Measurements from ENCODE around the gene LAP3.

The LAP3 gene

DNA sequence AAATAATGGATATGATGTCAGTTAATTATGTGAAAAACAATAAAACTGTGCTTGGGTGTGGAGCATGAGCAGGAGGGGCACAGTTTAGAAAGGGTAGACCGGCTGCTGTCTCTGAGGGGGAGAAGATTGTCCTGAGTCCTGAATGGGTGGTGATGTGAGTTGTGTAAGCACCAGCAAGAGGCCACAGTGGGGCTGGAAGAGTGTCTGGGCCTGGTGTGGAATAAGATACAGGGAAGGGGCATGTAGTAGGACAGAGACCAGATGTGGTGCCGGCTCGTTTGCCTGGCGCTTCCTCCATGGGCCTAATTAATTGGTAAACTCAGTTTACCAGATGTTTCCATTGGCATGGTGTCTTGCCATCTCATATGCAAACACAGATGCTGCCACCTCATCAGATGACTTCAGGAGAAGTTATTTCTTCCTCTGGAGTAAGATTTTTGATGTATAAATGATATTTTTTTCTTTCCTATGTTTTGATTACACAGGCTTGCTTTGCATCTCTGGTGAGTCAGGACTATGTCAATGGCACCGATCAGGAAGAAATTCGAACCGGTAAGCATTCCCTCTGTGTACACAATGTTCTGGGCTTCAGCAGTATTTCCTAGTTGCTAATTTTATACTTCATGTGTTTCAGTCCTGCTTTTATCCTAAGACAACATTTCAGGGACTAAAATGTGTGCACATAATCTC is 42.6 kb downstream of the LAP3 start:
- no peak for DNase-seq

DNA sequence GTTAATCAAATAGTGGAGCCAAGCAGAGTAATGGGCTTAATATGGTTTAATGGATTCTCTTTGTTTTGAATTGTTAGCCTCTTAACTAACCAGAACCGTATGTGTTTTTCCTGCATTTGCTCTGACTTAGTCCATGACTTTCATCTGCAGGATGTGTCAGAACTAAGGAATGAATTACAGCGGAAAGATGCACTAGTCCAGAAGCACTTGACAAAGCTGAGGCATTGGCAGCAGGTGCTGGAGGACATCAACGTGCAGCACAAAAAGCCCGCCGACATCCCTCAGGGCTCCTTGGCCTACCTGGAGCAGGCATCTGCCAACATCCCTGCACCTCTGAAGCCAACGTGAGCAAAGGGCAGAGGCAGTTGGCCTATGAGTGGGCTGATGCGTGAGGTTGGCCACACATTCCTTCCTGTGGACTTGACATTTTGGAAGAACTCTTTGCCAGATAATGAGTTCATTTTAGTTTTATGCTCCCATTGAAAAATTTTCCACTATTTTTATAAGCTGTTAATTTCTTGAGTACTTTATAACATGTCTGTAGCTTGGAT is 46.5 kb downstream of the LAP3 start:
- no peak for DNase-seq

DNA sequence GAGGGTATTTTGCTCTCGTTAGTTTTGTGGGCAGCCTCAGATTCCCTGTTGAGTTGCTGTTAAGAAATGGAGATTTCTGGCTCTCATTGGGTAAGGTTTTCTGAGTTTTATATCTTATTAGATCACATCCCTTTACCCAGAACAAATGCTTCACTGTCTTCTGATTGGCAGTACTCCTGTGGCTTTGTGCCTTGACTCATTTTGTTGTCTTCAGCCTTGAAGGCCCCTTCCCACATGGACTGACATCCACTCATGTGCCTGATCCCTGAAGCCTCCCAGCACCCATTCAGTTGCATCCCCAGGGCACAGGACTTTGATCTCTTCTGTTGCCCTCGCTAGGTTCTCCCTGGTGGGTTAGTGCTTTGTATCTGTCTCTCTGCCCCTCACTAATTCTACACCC is 47.8 kb downstream of the LAP3 start:
- DNase-seq, result no peak

DNA sequence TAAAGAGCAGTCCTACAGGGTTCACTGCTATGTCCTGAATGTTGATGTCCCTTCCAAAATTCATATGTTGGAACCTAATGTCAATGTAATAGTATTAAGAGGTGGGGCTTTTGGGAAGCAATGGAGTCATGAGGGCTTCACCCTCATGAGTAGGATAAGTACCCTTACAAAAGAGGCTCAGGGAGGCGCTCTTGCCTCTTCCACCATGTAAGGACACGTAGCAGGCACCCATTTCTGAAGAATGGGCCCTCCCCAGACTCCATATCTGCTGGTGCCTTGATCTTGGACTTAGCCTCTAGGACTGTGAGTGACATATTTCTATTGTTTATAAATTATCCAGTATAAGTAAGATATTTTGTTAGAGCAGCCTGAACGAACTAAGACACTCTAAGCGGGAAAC is 53.2 kb downstream of the LAP3 start:
- DNase-seq, result no peak

DNA sequence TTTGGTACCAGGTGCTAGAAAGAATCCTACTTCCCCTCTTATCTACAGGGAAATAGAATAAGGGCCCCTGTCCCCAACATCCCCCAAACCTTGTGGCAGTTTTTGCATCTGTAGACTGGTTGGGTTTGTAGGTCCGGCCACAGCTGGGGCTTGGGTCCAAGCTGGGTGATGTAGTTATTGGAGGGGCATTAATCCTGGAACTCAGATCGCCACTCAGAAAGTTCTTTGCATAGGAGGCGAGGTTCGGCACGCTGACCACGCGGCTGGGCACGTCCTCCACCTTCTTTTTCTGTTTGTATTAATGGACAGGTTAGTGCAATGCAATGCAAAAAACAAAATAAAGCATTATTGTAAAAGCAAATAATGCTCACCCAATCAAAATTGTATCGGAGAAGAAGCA is 56.6 kb downstream of the LAP3 start:
- DNase-seq, result no peak

DNA sequence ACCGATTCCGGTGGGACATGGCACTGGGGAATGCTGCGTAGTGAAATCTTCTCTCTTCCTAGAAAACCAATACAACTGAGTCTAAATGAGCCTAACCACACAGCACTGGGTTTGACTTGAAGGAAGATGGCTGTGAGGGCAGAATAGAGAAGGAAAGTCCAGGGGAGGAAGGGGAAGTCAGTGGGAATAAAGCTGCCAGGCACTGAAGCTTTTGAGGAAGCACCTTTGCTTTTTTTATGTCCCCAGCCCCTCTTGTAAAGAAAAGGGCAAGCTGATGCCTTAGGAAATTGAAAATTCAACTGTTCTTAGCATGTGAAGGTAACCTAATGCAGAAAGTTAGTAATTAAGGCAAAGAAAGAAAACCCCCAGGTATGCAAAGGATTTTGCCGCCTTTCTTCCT is 58.1 kb downstream of the LAP3 start:
- DNase-seq, result no peak

DNA sequence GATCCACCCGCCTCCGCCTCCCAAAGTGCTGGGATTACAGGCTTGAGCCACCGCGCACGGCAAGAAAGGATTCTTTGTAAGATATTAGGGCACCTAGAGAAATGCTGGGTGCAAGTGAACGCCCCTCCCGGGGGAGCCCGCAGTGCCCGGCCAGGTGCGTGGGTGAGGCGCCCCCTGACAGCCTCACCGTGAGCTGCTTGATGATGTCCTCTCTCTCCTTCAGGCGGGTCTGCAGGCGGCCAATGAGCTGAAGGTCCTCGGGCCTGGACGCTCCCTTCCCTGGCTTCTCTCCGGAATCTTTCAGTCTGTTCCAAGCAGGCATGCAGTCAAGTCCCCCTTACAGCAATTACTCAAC is 59.3 kb downstream of the LAP3 start:
- no peak for DNase-seq

DNA sequence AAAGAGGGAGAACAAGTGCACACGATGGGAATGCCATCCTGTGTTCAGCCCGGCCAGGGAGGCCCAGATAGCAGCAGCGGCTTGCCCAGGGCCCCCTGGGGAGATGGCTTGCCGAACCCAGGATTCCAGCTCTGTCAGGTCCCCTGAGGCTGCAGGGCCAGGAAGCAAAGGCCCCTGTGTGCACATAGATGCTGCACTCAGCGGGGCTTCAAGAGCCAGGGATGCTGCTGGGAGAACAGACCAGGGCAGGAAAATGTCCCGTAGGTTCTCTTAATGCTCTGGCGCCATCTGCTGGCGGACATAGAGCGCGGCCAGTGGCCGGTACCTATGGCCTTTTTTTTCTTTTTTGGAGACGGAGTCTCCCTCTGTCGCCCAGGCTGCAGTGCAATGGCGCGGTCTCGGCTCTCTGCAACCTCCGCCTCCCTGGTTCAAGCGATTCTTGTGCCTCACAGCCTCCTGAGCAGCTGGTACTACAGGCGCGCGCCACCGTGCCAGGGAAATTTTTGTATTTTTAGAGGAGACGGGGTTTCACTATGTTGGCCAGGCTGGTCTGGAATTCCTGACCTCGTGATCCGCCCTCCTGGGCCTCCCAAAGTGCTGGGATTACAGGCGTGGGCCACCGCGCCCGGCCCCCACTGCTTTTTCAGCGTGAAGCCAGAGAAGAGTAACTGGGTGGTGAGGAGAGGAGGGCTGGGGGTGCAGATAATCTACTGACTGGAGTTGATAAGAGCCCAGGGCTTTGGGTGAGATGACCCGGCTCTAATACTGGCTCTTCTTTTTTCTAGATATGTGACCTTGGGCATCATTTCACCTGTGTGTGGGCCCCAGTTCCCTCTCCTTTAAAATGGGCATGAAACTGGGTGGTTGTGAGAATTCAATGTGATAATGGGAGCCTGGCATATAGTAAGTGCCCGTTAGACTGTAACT is 60.0 kb downstream of the LAP3 start:
- DNase-seq, result peak; percentile 51 to 69

DNA sequence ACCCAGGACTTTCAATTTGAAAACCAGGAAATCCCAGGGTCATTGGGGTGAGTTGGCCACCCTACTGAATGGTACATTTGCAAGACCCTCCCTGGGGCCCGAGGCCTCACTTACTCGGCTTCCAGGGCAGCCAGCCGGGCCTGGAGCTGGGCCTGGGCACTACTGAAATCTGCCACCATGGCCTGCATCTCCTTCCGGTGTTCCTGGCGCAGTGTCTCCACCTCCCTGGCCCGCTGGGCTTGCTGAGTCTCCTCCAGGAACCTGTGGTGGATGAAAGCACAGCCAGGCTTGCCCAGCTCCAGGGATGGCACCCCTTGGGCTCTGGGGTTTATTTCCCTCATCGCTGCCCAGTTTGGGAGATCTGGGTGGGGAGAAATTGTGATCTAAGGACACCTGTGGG is 62.1 kb downstream of the LAP3 start:
- no peak for DNase-seq

DNA sequence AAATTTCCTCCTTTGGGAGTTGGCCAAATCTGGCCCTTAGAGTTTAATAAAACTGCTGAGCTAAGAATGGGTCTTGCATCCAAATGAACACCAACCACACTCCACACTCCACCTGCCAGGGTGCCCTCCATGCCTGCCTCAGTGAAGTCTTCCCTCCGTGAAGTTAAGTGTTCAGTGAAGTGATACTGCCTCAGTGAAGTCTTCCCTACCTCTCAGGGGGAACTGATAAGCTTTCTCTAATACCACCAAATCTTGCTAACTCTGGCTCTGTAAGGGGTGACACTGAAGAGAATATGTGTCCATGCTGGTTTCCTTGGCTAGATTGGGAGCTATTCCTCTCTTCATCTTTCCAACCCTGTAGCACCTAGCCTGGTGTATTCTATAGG is 65.4 kb downstream of the LAP3 start:
- no peak for DNase-seq

DNA sequence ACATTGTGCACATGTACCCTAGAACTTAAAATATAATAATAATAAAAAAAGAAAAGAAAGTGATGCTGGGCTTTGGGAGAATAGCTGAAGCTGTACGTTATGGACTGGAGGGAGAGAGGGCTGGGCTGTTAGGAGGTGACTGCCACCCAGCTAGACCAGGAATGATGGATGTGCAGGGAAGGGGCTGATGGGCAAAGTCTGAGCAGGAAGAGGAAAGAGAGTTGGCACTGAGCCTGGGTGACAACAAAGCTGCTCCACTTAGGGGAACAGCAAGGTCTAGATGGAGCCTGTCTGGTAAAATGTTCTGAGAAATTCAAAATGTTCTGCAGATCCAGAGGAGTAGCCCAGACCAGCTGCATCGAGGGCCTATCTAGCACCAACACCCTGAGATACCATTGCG is 69.7 kb downstream of the LAP3 start:
- no peak for DNase-seq

DNA sequence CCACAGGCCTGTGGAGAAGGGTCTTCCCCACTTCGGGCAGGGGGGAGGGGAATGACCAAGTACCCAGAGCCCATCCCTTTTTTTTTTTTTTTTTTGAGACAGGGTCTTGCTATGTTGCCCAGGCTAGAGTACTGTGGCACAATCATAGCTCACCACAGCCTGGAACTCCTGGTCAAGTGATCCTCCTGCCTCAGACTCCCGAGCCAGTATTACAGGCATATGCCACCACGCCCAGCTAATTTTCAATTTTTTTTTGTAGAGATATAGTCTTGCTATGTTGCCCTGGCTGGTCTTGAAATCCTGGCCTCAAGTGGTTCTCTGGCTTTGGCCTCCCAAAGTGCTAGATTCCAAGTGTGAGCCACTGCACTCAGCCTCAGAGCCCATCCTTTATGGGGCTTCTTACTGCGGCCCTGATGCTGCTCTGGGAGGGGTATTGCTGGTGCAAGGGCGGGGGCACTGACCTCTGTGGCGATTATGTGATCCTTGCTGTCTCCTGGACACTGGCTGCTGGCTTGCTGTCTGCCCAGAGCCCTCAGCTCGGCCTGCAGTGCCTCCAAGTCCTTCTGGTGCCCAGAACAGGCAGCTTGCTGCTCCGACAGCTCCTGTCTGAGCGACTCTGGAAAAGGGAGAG is 70.3 kb downstream of the LAP3 start:
- no peak for DNase-seq

DNA sequence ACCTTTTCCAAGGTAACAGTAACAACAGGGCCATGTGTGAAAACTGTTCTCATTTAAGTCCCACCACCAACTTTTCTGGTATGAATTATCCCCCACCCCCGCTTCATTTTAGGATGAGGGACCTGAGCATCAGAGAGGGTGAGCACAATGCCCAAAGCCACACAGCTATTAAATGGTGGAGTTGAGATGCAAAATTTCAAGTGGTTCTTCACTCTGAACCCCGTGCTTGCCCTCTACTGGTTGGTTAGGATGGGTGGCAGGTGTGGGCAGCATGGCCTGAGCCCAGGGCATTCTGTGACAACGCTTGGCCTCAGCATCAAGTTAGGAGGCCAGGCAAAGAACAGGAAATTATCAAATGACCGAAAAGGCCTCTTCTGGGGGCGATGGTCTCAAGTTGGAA is 70.9 kb downstream of the LAP3 start:
- DNase-seq, result no peak

DNA sequence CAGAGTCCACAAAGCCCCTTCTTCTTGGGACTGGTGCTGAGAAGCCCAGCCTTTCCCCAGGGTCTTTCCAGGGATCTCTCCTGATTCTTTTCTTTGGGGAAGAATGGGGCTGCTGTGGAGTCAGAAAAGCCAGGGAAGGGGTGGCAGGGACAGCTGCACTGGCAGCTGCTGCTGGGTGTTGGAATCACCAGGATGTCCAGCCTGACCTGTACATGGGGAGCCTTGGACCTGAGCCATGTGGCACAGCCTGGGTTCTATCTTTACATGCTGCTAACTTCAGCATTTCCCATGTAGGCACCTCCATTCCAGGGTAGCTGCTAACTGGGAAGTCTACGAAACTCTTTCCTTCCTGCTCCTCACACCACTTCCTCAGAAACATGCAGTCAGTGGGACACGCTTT is 73.4 kb downstream of the LAP3 start:
- DNase-seq, result no peak

DNA sequence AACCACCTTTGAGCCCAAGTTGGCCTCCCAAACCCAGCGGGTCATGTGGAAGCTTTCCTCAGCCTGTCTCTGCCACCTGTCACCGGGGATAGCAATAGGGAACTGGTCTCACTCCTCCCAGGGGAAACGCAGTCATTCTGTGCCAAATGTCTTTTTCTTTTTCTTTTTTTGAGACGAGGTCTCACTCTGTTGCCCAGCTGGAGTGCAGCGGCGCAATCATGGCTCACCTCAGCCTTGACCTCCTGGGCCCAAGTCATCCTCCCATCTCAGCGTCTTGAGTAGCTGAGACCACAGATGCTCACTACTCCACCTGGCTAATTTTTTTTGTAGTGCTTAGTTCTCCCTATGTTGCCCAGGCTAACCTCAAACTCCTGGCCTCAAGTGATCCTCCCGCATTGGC is 77.7 kb downstream of the LAP3 start:
- no peak for DNase-seq

DNA sequence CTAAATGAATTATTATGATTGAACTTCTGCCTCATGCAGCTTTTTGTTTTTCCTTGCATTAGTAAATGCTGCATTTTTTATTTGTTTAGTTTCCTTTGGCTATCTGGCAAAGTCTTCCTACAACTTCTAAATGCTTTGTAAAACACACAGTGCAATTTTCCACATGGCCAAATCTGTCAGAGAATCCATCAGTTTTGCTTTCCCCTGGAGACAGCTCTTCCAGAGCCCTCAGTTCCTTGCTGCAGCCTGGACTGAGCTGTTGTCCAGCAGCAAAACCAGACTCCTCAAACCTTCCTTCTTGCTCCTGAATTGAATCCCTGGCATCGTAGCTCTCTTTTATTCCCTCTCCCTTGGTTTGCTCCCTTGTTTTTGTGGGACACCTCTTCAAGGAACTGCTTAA is 80.1 kb downstream of the LAP3 start:
- DNase-seq, result no peak
